Endothelial cell (in vitro differentiated cells): ENCODE data around the gene FAM81B. TPM values are rescaled to one million over a fixed set of nuclear protein-coding genes. Genes with fewer than 3 reads are reported as not detected.
"Not testable (repeated sequence)": the region's sequence is repeated elsewhere in the genome, so short reads cannot be mapped to it uniquely, and the experiment has no call there.

Experiments used
- DNase-seq: peaks from one replicate; pipeline ENCODE4 v3.0.0; 2021; ENCODE audit warnings: low spot score
- H3K27ac Mint-ChIP-seq: one replicate; pipeline ENCODE4 v1.8.0; 2021; ENCODE audit warnings: mixed read lengths, inconsistent platforms; ENCODE audit not compliant: unreplicated experiment
- H3K27me3 Mint-ChIP-seq: one replicate; pipeline ENCODE4 v1.8.0; 2021; ENCODE audit warnings: mild to moderate bottlenecking, moderate library complexity, mixed read lengths, inconsistent platforms; ENCODE audit not compliant: unreplicated experiment
- H3K36me3 Mint-ChIP-seq: one replicate; pipeline ENCODE4 v1.8.0; 2021; ENCODE audit warnings: mild to moderate bottlenecking, low read depth, mixed read lengths, inconsistent platforms; ENCODE audit not compliant: unreplicated experiment
- H3K4me1 Mint-ChIP-seq: one replicate; pipeline ENCODE4 v1.8.0; 2021; ENCODE audit warnings: mild to moderate bottlenecking, mixed read lengths, inconsistent platforms; ENCODE audit not compliant: unreplicated experiment
- H3K4me3 Mint-ChIP-seq: one replicate; pipeline ENCODE4 v1.8.0; 2021; ENCODE audit warnings: mild to moderate bottlenecking, mixed read lengths, inconsistent platforms; ENCODE audit not compliant: unreplicated experiment
- H3K9me3 Mint-ChIP-seq: one replicate; pipeline ENCODE4 v1.8.0; 2021; ENCODE audit warnings: mixed read lengths, inconsistent platforms; ENCODE audit not compliant: unreplicated experiment
- total RNA-seq: library from RNA; stranded (reverse); fragmentation: NEBNext Ultra II Directional; extraction: Animal tissue kit (Norgen Biotek cat#: 25700); gene quantifications from one replicate; pipeline ENCODE4 v1.2.1, GENCODE V29; 2021; ENCODE audit not compliant: unreplicated experiment
- TF ChIP-seq, protein P1 (sequence below): fragments of 200-600 bp; sonication (generic); IDR thresholded peaks from one replicate; pipeline ENCODE4 v1.5.0; 2021; ENCODE audit warnings: antibody characterized with exemption; ENCODE audit not compliant: unreplicated experiment

The FAM81B gene
- total RNA-seq, 1 donor from 2014 or later: 1.2 TPM

DNA sequence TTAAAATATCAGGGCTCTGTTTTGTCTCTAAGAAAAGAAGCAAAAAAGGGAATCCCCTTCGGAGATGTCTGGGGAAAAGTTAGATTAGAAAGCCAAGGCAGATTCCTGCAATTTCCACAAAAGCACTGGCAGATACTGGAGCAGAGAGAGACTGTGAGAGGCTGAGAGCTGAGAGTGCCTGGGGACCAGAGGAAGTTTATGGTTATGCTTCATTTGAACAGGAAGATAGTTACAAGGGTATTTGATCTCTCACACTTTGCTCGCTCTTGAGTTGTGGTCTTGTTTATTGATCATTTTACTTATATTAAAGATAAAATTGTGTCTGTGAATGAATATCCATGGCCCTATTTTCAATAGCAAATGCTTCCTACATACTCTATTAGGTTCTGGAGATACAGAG lies 32.8 kb upstream of the FAM81B start:
- TF ChIP-seq, protein P1, sequence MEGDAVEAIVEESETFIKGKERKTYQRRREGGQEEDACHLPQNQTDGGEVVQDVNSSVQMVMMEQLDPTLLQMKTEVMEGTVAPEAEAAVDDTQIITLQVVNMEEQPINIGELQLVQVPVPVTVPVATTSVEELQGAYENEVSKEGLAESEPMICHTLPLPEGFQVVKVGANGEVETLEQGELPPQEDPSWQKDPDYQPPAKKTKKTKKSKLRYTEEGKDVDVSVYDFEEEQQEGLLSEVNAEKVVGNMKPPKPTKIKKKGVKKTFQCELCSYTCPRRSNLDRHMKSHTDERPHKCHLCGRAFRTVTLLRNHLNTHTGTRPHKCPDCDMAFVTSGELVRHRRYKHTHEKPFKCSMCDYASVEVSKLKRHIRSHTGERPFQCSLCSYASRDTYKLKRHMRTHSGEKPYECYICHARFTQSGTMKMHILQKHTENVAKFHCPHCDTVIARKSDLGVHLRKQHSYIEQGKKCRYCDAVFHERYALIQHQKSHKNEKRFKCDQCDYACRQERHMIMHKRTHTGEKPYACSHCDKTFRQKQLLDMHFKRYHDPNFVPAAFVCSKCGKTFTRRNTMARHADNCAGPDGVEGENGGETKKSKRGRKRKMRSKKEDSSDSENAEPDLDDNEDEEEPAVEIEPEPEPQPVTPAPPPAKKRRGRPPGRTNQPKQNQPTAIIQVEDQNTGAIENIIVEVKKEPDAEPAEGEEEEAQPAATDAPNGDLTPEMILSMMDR: no peak
- Mint-ChIP-seq H3K9me3 (no peaks in the 10 kb centered on the region), H3K4me3 (no peak overlapping the region), H3K36me3 (no peaks in the 10 kb centered on the region), H3K27ac (no peak overlapping the region), H3K4me1 (peaks cover 7% of the 10 kb centered on the region), H3K27me3 (no peaks in the 10 kb centered on the region)
- no peak for DNase-seq

DNA sequence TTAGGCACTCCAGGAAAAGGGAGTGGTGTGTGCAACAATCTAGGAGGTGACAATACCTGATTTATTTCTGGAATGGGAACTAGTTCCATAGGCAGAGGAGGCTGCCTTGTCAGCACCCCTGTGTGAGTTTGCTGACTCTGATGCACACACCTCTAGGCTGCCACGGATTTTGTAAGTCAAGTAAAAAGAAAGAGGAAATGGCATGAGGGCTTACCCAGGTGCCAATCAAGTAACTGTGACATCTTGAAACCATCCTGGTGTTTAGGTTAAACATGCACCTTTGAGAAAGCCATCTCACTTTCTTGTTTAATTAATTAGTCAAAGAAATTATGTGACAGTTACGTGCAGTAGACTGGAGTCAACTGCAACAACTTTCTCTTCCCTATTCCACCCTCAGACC lies 32.3 kb upstream of the FAM81B start:
- no peak for DNase-seq
- H3K9me3 Mint-ChIP-seq: no peaks in the 10 kb centered on the region
- no peaks in the 10 kb centered on the region for H3K27me3 Mint-ChIP-seq
- H3K4me1 Mint-ChIP-seq: peaks cover 7% of the 10 kb centered on the region
- no peak overlapping the region for H3K27ac Mint-ChIP-seq
- H3K4me3 Mint-ChIP-seq: no peak overlapping the region
- no peaks in the 10 kb centered on the region for H3K36me3 Mint-ChIP-seq
- TF ChIP-seq, protein P1: no peak

DNA sequence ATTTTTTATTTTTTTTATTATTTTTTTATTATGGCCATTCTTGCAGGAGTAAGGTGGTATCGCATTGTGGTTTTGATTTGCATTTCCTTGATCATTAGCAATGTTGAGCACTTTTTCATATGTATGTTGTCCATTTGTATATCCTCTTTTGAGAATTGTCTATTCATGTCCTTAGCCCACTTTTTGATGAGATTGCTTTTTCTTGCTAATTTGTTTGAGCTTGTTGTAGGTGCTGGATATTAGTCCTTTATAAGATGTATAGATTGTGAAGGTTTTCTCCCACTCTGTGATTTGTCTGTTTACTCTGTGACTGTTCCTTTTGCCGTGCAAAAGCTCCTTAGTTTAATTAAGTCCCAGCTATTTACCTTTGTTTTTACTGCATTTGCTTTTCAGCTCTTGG lies 30.5 kb upstream of the FAM81B start:
- H3K36me3 Mint-ChIP-seq, DNase-seq, H3K9me3 Mint-ChIP-seq, H3K4me1 Mint-ChIP-seq, H3K27me3 Mint-ChIP-seq, H3K27ac Mint-ChIP-seq, H3K4me3 Mint-ChIP-seq: not testable (repeated sequence)

DNA sequence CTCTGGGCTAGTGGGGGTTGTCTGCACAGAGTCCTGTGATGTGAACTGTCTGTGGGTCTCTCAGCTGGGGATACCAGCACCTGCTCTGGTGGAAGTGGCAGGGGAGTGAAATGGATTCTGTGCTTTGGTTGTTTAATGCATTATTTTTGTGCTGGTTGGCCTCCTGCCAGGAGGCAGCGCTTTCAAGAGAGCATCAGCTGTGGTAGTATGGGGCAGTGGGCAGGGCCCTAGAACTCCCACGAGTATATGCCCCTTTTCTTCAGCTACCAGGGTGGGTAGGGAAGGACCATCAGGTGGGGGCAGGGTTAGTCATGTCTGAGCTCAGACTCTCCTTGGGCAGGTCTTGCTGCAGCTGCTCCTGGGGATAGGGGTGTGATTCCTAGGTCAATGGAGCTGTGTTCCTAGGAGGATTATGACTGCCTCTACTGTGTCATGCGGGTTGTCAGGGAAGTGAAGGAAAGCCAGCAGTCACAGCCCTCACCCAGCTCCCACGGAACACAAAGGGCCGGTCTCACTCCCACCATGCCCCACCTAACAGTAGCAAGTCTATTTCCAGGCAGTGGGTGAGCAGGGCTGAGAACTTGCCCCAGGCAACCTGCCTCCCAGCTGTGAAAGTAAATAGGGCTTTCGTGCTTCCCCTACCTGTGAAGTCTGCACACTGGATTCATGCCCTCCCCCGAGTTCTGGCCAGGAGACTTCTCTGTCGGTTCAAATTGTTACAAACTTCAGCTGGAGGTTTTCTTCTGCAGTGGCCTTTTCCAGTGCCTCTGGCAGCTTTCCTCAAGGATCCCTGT lies 25.7 kb upstream of the FAM81B start:
- no peak for DNase-seq
- no peak overlapping the region for H3K4me3 Mint-ChIP-seq
- no peaks in the 10 kb centered on the region for H3K36me3 Mint-ChIP-seq
- TF ChIP-seq, protein P1: no peak
- H3K27ac Mint-ChIP-seq: no peak overlapping the region
- H3K27me3 Mint-ChIP-seq: peaks cover 1% of the 10 kb centered on the region
- H3K9me3 Mint-ChIP-seq: no peaks in the 10 kb centered on the region
- H3K4me1 Mint-ChIP-seq: no peaks in the 10 kb centered on the region

DNA sequence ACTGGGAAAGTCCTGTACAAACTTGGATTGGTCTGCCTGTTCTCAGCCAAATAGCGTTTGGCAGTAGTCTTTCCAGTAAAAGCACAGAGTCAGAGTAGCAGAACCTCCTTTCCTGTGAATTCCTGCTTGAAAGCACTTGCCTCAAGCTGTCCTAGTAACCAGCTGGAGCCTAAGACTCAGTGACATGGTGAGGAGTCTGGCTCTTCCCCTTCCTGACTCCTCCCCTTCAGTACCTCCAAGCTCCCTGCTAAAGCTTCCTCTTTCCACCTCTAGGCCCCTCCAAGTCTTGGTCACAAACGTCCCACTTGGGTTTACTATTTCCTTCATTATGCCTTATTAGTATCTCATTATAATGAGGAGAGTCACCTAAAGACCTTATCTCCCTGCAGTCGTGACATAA lies 21.4 kb upstream of the FAM81B start:
- H3K4me1 Mint-ChIP-seq: no peaks in the 10 kb centered on the region
- no peak overlapping the region for H3K4me3 Mint-ChIP-seq
- H3K27me3 Mint-ChIP-seq: peaks cover 1% of the 10 kb centered on the region
- no peaks in the 10 kb centered on the region for H3K9me3 Mint-ChIP-seq
- no peak overlapping the region for H3K27ac Mint-ChIP-seq
- TF ChIP-seq, protein P1: no peak
- no peak for DNase-seq
- no peaks in the 10 kb centered on the region for H3K36me3 Mint-ChIP-seq
